C4-2B (cell line): ENCODE results near the gene ST6GAL2.

Source experiments
- ZFX ChIP-seq: fragments of 450-650 bp; IDR thresholded peaks from 2 replicates; pipeline ENCODE4 v1.6.1; 2017
- TF ChIP-seq, protein P1 (sequence below): fragments of 450-650 bp; conservative IDR thresholded peaks from 2 replicates; pipeline ENCODE4 v1.5.1; 2017; ENCODE audit warnings: mild to moderate bottlenecking

DNA sequence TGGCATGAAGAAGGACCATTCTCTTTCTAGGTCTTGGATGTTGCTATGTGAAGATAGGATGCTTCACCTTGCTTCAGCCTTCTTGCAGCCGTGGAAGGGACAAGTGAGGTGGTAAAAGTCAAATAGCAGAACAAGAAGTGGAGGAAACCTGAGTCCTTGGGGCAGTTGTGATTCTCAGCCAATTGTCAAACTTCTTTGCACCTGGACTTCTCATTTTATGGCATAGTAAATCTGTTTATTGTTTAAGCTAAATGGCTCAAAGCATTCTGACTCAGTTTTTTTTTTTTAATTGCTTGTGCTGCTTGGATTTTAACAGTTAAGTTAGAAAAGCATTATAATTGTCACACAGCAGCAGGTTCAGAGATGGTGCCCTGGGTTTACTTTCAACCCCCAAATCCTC, 33.0 kb upstream of the ST6GAL2 start:
- TF ChIP-seq, protein P1, sequence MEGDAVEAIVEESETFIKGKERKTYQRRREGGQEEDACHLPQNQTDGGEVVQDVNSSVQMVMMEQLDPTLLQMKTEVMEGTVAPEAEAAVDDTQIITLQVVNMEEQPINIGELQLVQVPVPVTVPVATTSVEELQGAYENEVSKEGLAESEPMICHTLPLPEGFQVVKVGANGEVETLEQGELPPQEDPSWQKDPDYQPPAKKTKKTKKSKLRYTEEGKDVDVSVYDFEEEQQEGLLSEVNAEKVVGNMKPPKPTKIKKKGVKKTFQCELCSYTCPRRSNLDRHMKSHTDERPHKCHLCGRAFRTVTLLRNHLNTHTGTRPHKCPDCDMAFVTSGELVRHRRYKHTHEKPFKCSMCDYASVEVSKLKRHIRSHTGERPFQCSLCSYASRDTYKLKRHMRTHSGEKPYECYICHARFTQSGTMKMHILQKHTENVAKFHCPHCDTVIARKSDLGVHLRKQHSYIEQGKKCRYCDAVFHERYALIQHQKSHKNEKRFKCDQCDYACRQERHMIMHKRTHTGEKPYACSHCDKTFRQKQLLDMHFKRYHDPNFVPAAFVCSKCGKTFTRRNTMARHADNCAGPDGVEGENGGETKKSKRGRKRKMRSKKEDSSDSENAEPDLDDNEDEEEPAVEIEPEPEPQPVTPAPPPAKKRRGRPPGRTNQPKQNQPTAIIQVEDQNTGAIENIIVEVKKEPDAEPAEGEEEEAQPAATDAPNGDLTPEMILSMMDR: no peak
- TF ChIP-seq ZFX: no peak
